HTERT RPE-1 (cell line): ENCODE results near the gene MTMR3.
"Not testable (repeated sequence)": the region's sequence is repeated elsewhere in the genome, so short reads cannot be mapped to it uniquely, and the experiment has no call there.

ENCODE experiments used
- in situ Hi-C: fragments of 300-500 bp; cut with MboI; formaldehyde crosslinking; loops from 4 replicates; pipeline ENCODE4 v1.14.3; 2020; ENCODE audit warnings: low sequenced_read_pairs

The MTMR3 gene

DNA sequence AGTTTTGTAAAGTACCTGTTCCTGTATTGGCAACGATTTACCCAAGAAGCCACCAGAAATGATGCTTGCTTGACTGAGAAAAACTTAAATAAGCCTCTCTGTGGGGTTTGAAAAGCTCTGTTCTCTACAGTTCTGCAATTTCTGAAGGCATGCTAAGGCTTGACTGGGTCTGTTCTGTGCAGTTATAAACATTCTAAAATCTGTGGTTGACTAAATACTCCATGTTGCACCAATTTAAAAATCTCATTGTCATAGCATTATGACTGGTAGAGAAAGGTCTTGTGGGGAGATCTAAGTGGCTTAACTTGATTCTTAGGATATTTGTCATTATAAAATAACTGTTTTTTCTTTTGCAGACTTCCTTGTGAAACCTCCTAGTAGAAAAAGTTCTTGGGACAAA is 73.7 kb downstream of the MTMR3 start:
- in situ Hi-C loops = no loop called here

DNA sequence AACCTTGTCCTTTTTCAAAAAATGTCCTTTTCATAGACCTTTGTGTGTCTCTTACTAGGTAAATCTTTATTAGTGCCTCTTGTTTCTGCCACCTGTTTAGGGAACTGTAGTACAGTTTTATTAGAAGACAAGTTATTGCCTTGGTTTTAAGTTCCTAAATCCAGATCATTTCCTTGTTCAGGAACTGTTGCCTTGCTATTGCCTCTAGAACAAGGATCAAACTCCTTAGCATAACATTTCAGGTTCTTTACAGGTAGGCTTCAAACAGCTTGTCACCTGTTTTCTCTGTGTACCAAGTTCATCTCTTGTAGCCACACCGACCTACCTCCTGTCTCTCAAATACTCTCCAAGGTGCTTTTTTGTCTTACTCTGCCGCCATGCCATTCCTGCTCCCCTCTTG is 75.2 kb downstream of the MTMR3 start:
- in situ Hi-C loops = no loop called here

DNA sequence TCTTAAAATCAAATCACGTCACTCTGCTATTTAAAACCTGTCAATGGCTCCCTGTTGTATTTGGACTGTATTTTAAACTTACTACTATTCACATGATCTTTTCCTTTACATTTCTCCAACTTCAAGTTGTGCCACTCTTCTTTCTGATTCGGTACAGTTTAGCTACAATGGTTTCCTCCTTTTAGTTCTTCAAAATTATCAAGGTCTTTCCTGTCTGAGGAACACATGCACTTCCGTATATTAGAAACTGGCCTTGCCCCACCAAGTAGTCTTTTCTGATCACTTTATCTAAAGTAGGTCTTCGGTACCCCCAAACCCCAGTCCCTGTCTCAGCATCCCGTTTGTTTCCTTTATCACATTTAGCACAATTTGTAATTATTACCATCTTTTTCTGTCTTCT is 81.8 kb downstream of the MTMR3 start:
- in situ Hi-C loops = no loop called here

DNA sequence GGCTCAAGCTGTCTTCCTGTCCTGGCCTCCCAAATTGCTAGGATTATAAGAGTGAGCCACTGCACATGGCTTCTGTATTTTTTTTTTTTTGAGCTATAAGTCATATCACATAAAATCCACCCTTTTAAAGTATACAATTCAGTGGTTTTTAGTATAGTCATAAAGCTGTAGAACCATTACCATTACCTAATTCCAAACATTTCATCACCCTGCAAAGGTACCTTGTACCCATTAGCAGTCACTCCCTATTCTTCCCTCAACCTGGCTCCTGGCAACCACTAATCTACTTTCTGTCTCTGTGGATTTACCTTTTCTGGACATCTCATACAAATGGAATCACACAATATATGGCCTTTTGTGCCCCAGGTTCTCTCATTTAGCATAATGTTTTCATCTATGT is 84.5 kb downstream of the MTMR3 start:
- in situ Hi-C loops = no loop called here

DNA sequence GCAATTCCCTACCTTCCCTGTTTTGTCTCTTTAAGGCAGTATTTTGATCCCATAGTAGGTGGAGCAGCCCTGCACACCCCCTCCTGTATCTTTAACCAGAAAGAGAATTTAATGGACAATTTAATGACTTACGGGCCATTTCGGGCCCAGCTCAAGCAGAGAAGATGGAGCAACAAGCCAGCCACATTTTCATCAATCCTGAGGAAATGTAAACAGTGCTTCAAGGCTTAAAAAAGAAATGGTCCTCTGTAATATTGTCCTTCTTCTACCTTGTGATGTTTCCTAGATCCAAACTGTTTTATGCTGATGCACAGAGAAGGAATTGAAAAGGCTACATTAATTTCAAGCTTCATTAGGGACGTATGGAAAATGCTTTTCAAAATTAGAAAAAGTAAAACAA is 88.6 kb downstream of the MTMR3 start:
- in situ Hi-C loops = no loop called here

DNA sequence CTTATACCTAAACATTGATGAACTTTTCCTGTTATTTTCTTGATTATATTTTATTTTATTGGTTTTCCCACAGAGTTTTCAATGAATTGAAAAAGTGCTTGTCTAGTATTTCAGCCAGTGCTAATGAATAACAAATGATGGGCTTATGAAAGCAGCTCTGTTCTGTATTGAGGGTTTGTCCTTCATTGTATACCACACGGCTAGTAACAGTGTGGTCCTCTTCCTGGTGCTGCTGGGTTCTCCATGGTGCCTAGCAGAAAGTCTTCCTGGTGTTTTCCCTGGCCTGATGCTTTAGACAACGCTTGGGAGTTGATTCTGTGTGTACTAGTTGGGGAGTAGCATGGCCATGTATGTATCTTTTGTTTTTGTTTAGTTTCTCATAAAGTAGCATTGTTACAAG is 89.1 kb downstream of the MTMR3 start:
- in situ Hi-C loops = no loop called here

DNA sequence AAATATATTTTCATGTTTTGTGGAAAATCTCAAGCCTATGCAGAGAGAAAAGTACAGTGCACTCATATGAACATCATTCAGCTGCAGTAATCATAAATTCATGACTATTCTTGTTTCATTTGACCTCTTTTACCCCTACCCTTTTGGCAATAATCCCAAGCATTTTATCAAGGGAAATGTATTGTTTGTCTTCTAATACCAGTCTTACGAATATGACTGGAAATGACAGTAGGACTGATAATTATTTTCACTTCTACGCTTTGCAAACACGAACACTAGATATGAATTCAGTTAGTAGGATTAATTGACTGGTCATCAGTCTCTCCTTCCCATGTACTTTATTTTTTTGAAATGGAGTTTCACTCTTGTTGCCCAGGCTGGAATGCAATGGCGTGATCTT is 90.3 kb downstream of the MTMR3 start:
- in situ Hi-C loops = no loop called here

DNA sequence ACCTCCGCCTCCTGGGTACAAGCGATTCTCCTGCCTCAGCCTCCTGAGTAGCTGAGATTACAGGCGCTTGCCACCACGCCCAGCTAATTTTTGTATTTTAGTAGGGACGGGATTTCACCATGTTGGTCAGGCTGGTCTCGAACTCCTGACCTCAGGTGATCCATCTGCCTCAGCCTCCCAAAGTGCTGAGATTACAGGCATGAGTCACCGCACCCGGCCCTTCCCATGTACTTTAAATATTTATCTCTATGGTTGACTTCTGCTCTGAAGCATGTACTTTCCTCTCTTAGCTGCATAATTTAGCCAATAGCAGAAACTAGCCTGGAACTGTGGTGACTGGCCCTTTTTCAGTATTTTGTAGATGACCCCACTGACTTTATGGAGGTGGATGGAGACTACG is 90.7 kb downstream of the MTMR3 start:
- in situ Hi-C loops = not testable (repeated sequence)

DNA sequence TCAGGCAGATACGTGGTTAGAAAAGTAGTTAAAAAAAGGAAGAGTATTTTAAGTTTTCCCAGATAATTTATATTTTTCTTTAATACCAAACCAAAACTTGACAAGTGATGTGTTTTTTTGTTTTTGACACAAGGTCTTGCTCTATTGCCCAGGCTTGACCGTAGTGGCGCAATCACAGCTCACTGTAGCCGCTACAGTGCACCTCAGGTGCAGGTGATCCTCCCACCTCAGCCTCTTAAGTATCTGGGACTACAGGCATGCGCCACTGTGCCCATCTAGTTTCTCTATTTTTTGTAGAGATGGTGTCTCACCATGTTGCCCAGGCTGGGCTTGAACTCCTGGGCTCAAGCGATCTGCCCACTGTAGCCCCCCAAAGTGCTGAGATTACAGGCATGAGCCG is 92.5 kb downstream of the MTMR3 start:
- in situ Hi-C loops = no loop called here

DNA sequence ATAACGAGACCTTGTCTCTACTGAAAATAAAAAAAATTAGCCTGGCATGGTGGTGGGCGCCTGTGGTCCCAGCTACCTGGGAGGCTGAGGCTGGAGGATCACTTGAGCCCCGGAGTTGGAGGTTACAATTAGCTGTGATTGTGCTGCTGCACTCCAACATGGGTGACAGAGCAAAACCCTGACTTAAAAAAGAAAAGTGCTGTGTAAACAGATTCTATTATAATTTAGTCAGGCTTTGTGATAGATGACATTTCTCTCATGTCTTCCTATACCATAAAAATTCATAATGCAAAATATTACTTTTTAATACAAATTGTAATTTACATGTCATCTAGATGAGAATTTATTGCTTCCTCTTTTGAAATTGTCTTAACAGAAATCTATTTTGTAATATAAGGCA is 94.1 kb downstream of the MTMR3 start:
- in situ Hi-C loops = no loop called here

DNA sequence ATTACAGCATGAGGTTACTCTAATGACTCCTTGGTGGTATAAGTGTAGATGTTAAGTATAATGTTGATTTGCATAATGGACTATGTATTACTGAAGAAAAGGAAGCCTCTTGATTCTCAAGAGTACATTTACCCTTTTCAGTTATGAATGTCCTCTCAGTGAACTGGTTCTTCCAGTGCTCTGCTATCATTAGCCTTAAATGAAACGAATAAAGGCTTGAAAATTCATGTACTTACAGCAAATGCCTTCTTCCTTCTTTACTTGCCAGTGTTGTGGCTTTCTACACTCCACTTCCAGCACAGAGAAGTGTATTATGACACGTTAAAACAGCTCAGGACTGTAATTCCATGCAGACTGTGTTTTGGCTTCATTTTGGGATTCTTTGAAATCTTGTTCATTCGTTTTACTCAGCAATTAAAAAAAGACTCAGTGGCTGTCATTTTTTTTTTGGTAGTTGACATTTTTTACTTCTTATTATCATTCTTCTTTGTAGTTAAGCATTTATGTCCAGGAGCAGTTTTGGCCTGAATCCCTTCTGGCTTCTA is 96.9 kb downstream of the MTMR3 start:
- in situ Hi-C loops = no loop called here

DNA sequence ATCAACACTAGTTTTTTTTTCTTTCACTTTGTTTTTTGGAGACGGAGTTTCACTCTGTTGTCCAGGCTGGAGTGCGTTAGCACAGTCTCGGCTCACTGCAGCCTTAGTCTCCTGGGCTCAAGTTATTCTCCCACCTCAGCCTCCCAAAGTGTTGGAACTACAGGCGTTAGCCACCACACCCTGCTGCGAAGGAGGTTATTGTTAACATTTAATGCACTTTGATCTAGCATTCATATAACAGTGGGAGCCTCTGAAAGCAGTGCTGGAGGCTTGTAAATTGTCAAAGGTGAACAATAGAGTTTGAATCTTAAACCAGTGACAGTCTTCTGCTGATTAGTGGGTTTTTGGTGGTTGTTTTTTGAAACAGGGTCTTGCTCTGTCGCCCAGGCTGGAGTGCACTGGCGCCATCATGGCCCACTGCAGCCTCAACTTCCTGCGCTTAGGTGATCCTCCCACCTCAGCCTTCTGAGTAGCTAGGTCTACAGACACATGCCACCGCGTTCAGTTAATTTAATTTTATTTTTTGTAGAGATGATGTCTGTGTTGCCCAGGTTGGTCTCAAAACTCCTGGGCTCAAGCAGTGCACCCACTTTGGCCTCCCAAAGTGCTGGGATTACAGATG is 100.4 kb downstream of the MTMR3 start:
- in situ Hi-C loops = no loop called here

DNA sequence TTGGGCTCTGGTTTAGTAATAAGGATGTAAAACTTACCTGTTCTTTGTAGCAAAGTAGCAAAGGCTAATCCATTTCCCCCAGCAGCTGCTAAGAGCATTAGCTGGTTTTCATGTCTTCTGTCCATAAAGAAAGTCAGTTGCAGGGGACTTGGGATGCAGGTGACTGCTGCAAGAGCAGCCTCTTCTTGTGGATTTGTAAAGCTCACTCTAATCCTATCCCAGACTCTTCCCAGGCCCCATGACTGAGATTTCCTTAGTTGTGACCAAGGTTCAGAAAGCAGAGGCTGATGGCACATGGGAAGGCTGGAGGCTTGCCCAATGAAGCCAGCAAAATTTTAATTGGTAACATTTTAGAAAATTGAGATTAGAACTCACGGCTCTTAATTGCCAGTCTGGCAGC is 102.9 kb downstream of the MTMR3 start:
- in situ Hi-C loops = no loop called here

DNA sequence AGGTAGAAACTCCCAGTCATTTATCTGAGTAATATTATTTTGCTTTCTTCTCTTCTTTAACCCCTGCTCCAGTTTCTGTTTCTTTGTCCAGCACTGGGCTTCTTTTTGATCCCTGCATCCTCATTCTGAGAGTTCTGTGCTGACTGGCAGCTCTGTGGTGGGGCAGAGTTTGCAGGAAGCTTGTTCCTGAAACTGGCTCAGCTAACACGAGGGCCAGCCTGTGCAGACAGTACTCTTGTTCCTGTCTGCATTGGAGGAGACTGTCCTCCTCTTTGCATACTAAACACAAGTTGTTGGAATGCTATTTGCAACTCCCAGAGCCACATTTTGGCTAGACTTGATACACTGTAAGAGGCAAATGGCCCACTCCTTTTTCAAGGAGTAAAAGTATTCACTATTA is 104.2 kb downstream of the MTMR3 start:
- in situ Hi-C loops = no loop called here

DNA sequence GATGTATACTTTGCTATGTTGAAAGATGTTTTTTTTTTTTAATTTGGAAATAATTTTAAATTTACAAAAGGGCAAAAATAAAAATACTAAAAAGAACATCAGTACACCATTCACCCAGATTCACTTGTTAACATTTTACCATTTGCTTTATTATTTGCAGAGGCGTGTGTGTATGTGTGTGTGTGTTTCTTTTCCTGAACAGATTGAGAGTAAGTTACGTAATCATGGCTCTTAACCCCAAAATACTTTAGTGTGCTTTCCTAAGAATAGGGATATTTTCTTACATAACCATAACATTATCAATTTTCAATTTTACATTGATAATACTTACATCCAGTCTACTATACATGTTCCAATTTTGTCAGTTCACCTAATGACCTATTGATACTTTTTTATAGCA is 105.7 kb downstream of the MTMR3 start:
- in situ Hi-C loops = no loop called here

DNA sequence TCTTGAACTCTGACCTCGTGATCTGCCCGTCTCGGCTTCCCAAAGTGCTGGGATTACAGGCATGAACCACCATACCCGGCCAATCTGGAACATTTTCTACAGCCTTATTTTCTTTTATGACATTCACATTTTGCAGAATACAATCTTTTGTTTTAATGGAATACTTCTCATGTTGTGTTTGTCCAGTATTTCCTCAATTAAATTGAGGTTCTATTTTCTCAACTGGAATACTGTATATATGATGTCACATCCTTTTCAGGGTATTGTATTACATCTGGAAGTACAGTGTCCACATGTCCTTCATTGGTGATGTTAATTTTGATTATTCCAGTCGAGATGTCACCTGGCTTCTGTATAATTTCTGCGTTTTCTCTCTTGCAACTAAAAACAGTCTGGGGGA is 106.5 kb downstream of the MTMR3 start:
- in situ Hi-C loops = no loop called here

DNA sequence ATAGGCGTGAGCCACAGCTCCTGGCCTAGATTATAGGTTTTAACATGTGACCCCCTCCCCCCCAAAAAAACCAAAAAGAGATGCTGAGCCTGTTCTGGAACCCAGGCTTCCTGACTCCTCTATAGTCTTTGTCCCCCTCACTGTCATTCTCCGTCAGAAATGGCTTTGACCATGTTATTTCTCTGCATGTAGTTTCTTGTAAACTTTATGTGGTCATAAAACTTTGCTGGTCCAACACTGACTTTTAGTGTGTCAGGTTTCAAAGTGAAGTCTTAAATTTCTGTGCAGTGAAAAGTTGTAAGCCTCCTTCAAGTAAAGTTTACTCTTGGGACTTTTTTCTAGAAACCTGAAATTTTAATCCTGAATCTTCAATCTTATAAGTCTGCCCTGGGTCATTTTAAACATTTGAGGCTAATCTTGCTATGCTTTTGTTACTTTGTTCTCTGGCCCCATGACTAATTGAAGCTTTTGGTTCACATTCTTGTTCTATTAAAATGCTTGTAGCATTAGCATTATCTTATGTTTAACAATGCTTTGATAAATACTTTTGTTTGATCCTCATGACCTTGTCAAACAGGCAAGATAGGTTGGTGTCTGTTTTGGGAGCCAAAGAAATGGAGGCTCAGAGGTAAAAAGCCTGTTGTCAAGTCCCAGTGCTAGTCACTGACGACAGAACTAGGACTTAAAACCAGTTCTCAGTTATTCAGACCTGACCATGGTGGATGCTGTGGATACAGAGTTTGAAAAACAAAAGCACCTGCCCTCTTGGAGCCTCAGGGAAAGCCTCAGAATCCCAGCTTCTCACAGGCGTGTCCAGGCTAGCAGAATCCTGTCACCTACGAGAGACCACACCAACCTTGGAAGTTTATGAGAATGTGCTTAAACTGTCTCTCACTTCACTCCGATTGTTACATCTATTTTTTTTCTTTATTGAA is 109.6 kb downstream of the MTMR3 start:
- in situ Hi-C loops = no loop called here

DNA sequence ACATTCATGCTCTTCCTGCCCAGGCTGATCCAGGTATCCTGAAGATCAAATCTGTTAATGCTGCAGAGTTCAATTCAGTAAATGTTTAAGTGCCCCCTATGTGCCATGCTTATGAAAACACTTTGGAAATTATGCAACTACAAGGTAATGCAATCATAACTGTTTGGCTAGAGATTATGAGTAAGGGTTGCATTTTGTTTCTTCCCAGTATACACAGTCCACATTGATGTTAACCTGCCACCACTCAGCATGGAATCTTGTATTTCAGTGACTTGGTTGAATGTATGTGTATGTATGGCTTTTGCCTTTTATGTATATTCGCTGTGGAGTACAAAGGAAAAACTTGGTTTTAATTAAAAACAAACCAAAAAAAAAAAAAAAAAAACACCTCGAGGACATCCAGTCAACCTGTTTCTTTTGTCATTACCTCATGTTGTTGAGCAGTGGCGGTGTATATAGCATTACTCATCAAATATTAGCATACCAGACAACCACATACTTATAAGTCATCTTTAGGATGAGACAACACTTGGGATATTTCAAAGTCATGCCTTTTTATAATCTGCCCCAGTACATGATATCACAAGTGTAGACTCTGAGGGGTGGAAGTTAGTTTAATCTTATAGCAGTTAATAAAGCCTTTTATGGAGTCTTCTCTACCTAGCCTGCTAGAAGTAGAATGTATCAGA is 111.2 kb downstream of the MTMR3 start:
- in situ Hi-C loops = no loop called here

DNA sequence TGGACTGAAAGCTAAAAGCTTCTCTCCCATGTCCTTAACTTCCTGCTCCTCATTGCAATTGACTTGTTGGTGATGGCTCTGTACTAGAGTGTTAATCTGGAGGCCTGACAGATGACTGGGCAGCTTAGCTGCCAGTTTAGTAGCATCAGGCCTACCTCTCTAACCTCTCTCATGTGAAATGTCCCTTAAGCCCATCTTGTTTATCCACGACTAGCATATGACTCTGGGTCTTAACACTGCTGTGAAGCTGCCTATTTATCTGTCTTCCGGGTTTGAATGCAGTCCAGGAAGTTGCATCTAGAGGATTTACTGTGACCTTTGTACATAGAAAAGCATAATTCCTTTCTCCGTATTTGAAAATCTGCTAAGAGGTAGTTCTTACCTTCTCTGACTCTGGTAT is 112.0 kb downstream of the MTMR3 start:
- in situ Hi-C loops = no loop called here

DNA sequence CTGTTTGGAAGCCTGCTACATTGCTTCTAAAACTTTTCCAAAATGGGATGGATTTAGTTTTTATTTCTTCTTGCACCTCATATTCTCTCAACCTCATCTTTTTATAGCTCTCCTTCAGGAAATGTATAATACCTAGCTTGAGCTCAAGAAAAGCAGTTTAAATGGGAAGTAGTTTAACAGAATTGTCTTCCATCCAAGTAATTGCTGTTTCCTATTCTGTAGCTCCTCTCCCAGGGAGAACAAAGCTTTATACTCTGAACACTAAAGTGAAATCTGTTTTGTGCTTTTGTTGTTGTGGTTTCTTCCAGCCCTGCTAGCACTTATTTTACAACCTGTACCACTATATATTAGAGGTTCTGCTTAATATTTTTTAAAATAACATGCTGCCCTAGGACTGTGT is 114.1 kb downstream of the MTMR3 start:
- in situ Hi-C loops = no loop called here

DNA sequence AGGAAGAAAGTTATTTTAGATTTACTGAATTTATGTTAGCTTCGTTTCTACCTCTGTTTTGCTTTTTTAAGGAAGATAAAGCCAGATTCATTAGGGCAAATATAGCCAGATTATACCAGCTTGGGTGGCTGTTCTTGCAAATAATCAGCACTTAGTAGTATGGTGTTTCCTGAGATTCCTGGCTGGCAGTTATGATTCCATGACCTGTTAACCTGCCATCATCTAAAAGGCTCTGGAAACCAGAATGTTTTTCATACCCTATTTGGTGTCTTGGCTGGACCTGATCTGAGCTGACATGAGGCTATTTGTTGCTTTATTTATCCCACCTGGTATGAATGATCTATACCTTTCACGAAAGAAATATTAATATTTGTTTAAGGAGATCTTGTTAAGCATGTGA is 114.5 kb downstream of the MTMR3 start:
- in situ Hi-C loops = no loop called here
